Mammary epithelial cell (primary cell): ENCODE results near the gene PYY.

Experiments used
- CTCF ChIP-seq, 2 donors: IDR thresholded peaks in 1 of 2; conservative IDR thresholded peaks in 1 of 2; 2 replicates each; pipeline ENCODE4 v1.5.1; 2011 to 2012; ENCODE audit warnings: inconsistent platforms in 2 of 2, low read length in 2 of 2, mild to moderate bottlenecking in 2 of 2, control low read depth in 1 of 2, low read depth in 1 of 2; ENCODE audit not compliant: insufficient read depth in 1 of 2; ENCODE audit errors: extremely low read depth in 1 of 2
- EZH2 ChIP-seq: IDR thresholded peaks from 2 replicates; pipeline ENCODE4 v1.6.1; 2012; ENCODE audit warnings: low read length, inconsistent platforms, borderline replicate concordance

DNA sequence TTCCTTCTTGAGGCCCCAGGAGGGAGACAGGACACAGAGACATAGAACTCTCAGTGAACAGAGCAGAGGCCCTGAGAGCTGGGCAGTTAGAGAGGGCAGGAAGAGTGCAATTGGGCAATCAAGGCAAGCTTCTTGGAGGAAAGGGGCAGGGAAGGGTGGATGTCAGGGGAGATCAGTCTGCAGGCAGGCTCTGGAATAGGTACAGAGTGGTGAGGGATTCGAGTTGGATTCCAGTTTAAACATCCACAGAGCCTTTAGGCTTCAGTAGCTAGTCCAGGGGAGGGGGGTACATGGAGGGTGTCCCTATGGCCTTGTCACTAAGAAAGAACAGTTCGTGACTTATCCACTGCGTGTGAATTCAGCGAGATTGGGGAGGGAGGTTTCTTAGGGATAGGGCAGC lies 2.0 kb downstream of the PYY start:
- TF ChIP-seq CTCF (conservative IDR thresholded peaks at IDR 0.05 in 1 of 2, IDR thresholded peaks at IDR 0.05 in 1 of 2; ENCODE audit: extremely low read depth in 1 of 2, insufficient read depth in 1 of 2, low read depth in 1 of 2, low read length in 2 of 2) (no peak), EZH2 (no peak)
